ENCODE data around the gene SIRT3.
"Not testable (repeated sequence)": the region's sequence is repeated elsewhere in the genome, so short reads cannot be mapped to it uniquely, and the experiment has no call there.

SIRT3 gene

GRCh38 chr11:196786-197731, 39.1 kb downstream of the SIRT3 start:
- Histone ChIP-seq H3K9me3 (ENCODE audit: control insufficient read depth in 1 of 2, low read length in 2 of 2) (no peaks in the 10 kb centered on the region), H3K9ac (ENCODE audit: low read depth in 1 of 2, low read length in 2 of 2) (no peak overlapping the region), H3K27me3 (ENCODE audit: control insufficient read depth in 1 of 2, insufficient read depth in 2 of 2, low read length in 2 of 2) (no peaks in the 10 kb centered on the region), H3K4me3 (ENCODE audit: low read depth in 1 of 2, low read length in 2 of 2) (no peak overlapping the region), H3K4me1 (ENCODE audit: control insufficient read depth in 1 of 2, insufficient read depth in 2 of 2, low read length in 2 of 2) (peaks cover 0 to 9% of the 10 kb centered on the region in 2 donors), H3K36me3 (ENCODE audit: control insufficient read depth in 1 of 2, insufficient read depth in 2 of 2, low read length in 2 of 2) (peaks cover 0 to 5% of the 10 kb centered on the region in 2 donors), H3K27ac (ENCODE audit: low read depth, low read length) (no peak overlapping the region)

- H3K4me3 ChIP-seq (ENCODE audit: low read depth in 1 of 2, low read length in 2 of 2); H3K36me3 ChIP-seq (ENCODE audit: control insufficient read depth in 1 of 2, insufficient read depth in 2 of 2, low read length in 2 of 2); H3K4me1 ChIP-seq (ENCODE audit: control insufficient read depth in 1 of 2, insufficient read depth in 2 of 2, low read length in 2 of 2); H3K9me3 ChIP-seq (ENCODE audit: control insufficient read depth in 1 of 2, low read length in 2 of 2); H3K9ac ChIP-seq (ENCODE audit: low read depth in 1 of 2, low read length in 2 of 2); H3K27ac ChIP-seq (ENCODE audit: low read depth, low read length); H3K27me3 ChIP-seq (ENCODE audit: control insufficient read depth in 1 of 2, insufficient read depth in 2 of 2, low read length in 2 of 2): not testable (repeated sequence)
Observed at GRCh38 chr11:193481-193880, 42.7 kb downstream of the SIRT3 start.

GRCh38 chr11:192674-193128, 43.4 kb downstream of the SIRT3 start, which contains the start of gene SCGB1C1:
TSS of gene SCGB1C1 (plus strand) at chr11:193078. CDS start at chr11:193100, 22 bp downstream.
- H3K27ac ChIP-seq (ENCODE audit: low read depth, low read length); H3K4me3 ChIP-seq (ENCODE audit: low read depth in 1 of 2, low read length in 2 of 2); H3K36me3 ChIP-seq (ENCODE audit: control insufficient read depth in 1 of 2, insufficient read depth in 2 of 2, low read length in 2 of 2); H3K4me1 ChIP-seq (ENCODE audit: control insufficient read depth in 1 of 2, insufficient read depth in 2 of 2, low read length in 2 of 2); H3K9ac ChIP-seq (ENCODE audit: low read depth in 1 of 2, low read length in 2 of 2); H3K9me3 ChIP-seq (ENCODE audit: control insufficient read depth in 1 of 2, low read length in 2 of 2); H3K27me3 ChIP-seq (ENCODE audit: control insufficient read depth in 1 of 2, insufficient read depth in 2 of 2, low read length in 2 of 2): not testable (repeated sequence)

- not testable (repeated sequence) for H3K9ac ChIP-seq (ENCODE audit: low read depth in 1 of 2, low read length in 2 of 2); H3K4me1 ChIP-seq (ENCODE audit: control insufficient read depth in 1 of 2, insufficient read depth in 2 of 2, low read length in 2 of 2); H3K4me3 ChIP-seq (ENCODE audit: low read depth in 1 of 2, low read length in 2 of 2); H3K27ac ChIP-seq (ENCODE audit: low read depth, low read length); H3K9me3 ChIP-seq (ENCODE audit: control insufficient read depth in 1 of 2, low read length in 2 of 2); H3K36me3 ChIP-seq (ENCODE audit: control insufficient read depth in 1 of 2, insufficient read depth in 2 of 2, low read length in 2 of 2); H3K27me3 ChIP-seq (ENCODE audit: control insufficient read depth in 1 of 2, insufficient read depth in 2 of 2, low read length in 2 of 2)
Observed at GRCh38 chr11:191490-192478, 44.4 kb downstream of the SIRT3 start.

GRCh38 chr11:190546-190945, 45.6 kb downstream of the SIRT3 start:
- not testable (repeated sequence) for H3K4me1 ChIP-seq (ENCODE audit: control insufficient read depth in 1 of 2, insufficient read depth in 2 of 2, low read length in 2 of 2); H3K27ac ChIP-seq (ENCODE audit: low read depth, low read length); H3K9ac ChIP-seq (ENCODE audit: low read depth in 1 of 2, low read length in 2 of 2); H3K27me3 ChIP-seq (ENCODE audit: control insufficient read depth in 1 of 2, insufficient read depth in 2 of 2, low read length in 2 of 2); H3K9me3 ChIP-seq (ENCODE audit: control insufficient read depth in 1 of 2, low read length in 2 of 2); H3K4me3 ChIP-seq (ENCODE audit: low read depth in 1 of 2, low read length in 2 of 2); H3K36me3 ChIP-seq (ENCODE audit: control insufficient read depth in 1 of 2, insufficient read depth in 2 of 2, low read length in 2 of 2)

- H3K9me3 ChIP-seq (ENCODE audit: control insufficient read depth in 1 of 2, low read length in 2 of 2); H3K9ac ChIP-seq (ENCODE audit: low read depth in 1 of 2, low read length in 2 of 2); H3K36me3 ChIP-seq (ENCODE audit: control insufficient read depth in 1 of 2, insufficient read depth in 2 of 2, low read length in 2 of 2); H3K4me3 ChIP-seq (ENCODE audit: low read depth in 1 of 2, low read length in 2 of 2); H3K27me3 ChIP-seq (ENCODE audit: control insufficient read depth in 1 of 2, insufficient read depth in 2 of 2, low read length in 2 of 2); H3K27ac ChIP-seq (ENCODE audit: low read depth, low read length); H3K4me1 ChIP-seq (ENCODE audit: control insufficient read depth in 1 of 2, insufficient read depth in 2 of 2, low read length in 2 of 2): not testable (repeated sequence)
Observed at GRCh38 chr11:189843-190311, 46.3 kb downstream of the SIRT3 start.

- H3K9ac ChIP-seq (ENCODE audit: low read depth in 1 of 2, low read length in 2 of 2); H3K36me3 ChIP-seq (ENCODE audit: control insufficient read depth in 1 of 2, insufficient read depth in 2 of 2, low read length in 2 of 2); H3K27ac ChIP-seq (ENCODE audit: low read depth, low read length); H3K4me3 ChIP-seq (ENCODE audit: low read depth in 1 of 2, low read length in 2 of 2); H3K9me3 ChIP-seq (ENCODE audit: control insufficient read depth in 1 of 2, low read length in 2 of 2); H3K4me1 ChIP-seq (ENCODE audit: control insufficient read depth in 1 of 2, insufficient read depth in 2 of 2, low read length in 2 of 2); H3K27me3 ChIP-seq (ENCODE audit: control insufficient read depth in 1 of 2, insufficient read depth in 2 of 2, low read length in 2 of 2): not testable (repeated sequence)
Observed at GRCh38 chr11:189200-189783, 46.9 kb downstream of the SIRT3 start.

GRCh38 chr11:180242-180641, 55.9 kb downstream of the SIRT3 start:
- not testable (repeated sequence) for H3K4me3 ChIP-seq (ENCODE audit: low read depth in 1 of 2, low read length in 2 of 2); H3K4me1 ChIP-seq (ENCODE audit: control insufficient read depth in 1 of 2, insufficient read depth in 2 of 2, low read length in 2 of 2); H3K9ac ChIP-seq (ENCODE audit: low read depth in 1 of 2, low read length in 2 of 2); H3K36me3 ChIP-seq (ENCODE audit: control insufficient read depth in 1 of 2, insufficient read depth in 2 of 2, low read length in 2 of 2); H3K27me3 ChIP-seq (ENCODE audit: control insufficient read depth in 1 of 2, insufficient read depth in 2 of 2, low read length in 2 of 2); H3K9me3 ChIP-seq (ENCODE audit: control insufficient read depth in 1 of 2, low read length in 2 of 2); H3K27ac ChIP-seq (ENCODE audit: low read depth, low read length)
